ENCODE measurements around the gene SIN3B. TPM values are rescaled to one million over a fixed set of nuclear protein-coding genes. Genes with fewer than 3 reads are reported as not detected.

SIN3B gene
- polyA plus RNA-seq, 1 of the 3 experiments (the other 2 are of a cell fraction), result 29.7 TPM

DNA sequence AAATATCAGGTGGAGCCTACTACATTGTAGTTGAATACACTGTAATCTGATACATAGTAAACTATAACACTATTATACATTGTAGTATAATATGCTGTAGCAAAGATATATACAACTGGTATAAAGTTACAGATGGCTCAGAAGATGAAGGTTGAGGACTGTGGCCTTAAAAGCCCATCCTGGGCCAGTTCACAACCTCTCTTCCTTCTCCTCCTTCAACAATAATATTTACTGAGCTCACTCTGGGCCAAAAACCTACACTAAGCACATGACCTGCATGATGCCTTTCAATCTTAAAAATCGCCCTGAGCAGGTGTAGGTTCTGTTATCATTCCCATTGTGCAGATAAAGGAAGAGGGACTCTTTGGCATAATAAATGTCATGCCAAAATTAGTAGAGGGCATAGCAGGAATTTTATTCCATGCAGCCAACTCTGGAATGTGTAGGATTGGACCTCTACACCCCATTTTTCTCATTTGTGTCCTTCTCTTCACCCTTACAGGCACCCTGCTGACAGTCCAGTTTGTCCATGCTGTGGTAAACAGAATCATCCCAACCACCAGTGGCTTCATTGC lies 14.6 kb upstream of the SIN3B start:
- H2AFZ ChIP-seq (ENCODE audit: low read depth), result no peak overlapping the region
- no peak overlapping the region for H3K9ac ChIP-seq
- no peaks in the 10 kb centered on the region for H3K79me2 ChIP-seq (ENCODE audit: insufficient read depth)
- H3K27me3 ChIP-seq (ENCODE audit: insufficient read depth), result no peaks in the 10 kb centered on the region; the same call in 1 of the 2 replicates
- TF ChIP-seq EP300 (IDR thresholded peaks at IDR 0.05; ENCODE audit: borderline replicate concordance in 1 of 2, low read depth in 1 of 2, low read length in 1 of 2) (no peak), GATA2 (CRISPR knock-in tag; IDR thresholded peaks at IDR 0.05) (no peak), RAD21 (IDR thresholded peaks at IDR 0.05; ENCODE audit: low read length) (no peak), MEF2A (IDR thresholded peaks at IDR 0.05; ENCODE audit: borderline replicate concordance, low read depth) (no peak), PBX3 (IDR thresholded peaks at IDR 0.05) (no peak), RFX5 (IDR thresholded peaks at IDR 0.05; ENCODE audit: low read length) (no peak), YY1 (IDR thresholded peaks at IDR 0.05; ENCODE audit: low read depth) (no peak), USF2 (IDR thresholded peaks at IDR 0.05; ENCODE audit: borderline replicate concordance, low read depth, low read length) (no peak)
- H3K4me1 ChIP-seq (ENCODE audit: control insufficient read depth in 1 of 2, insufficient read depth in 2 of 2, low read depth in 1 of 2, low read length in 1 of 2), result no peaks in the 10 kb centered on the region
- H3K36me3 ChIP-seq (replicated peaks in 1 of 2; ENCODE audit: control insufficient read depth in 1 of 2, insufficient read depth in 2 of 2, low read length in 1 of 2), result no peaks in the 10 kb centered on the region
- no peak overlapping the region for H3K4me2 ChIP-seq
- 0% methylated on average over 1 of the region's 1 CpG for WGBS (ENCODE audit: low lambda C conversion rate)
- CTCF ChIA-PET, result interaction anchor here (1.1 kb wide), 1 partner anchor 57 kb away, joined by 3 read pairs; no protein-coding TSS in a partner anchor
- no peaks in the 10 kb centered on the region for H3K9me2 ChIP-seq
- no peaks in the 10 kb centered on the region for H4K20me1 ChIP-seq (ENCODE audit: insufficient read depth)
- H3K27ac ChIP-seq (ENCODE audit: low read depth in 2 of 2, low read length in 1 of 2), result no peak overlapping the region
- H3K4me3 ChIP-seq (ENCODE audit: low read depth in 2 of 2, low read length in 1 of 2), result no peak overlapping the region
- no peaks in the 10 kb centered on the region for H3K9me3 ChIP-seq
- POLR2A ChIA-PET, result no interaction called here
- DNase-seq, result no peak
- H3F3A ChIP-seq (replicated peaks; ENCODE audit: insufficient read depth), result no peaks in the 10 kb centered on the region

DNA sequence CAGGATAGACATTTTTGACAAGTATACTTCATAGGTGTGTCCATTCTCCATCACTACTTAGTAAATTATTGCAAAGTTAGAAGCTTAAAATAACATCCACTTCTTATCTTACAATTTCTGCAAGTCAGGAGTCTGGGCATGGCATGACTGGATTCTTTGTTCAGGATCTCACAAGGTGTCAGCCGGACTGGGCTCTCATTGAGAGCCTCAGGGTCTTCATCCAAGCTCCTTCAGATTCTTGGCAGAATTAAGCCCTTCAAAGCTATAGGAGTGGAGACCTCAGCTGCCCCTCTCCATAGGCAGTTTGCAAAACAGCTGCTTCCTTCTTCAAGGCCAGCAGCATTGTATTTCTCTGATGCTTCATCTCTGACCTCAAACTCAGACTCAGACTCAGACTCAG lies 9.1 kb upstream of the SIN3B start:
- CTCF ChIA-PET, result no interaction called here
- WGBS (ENCODE audit: low lambda C conversion rate), result 33% methylated on average over 1 of the region's 1 CpG
- no peak for TF ChIP-seq SIN3A (IDR thresholded peaks at IDR 0.05; ENCODE audit: borderline replicate concordance, low read depth, low read length)
- no peak for TF ChIP-seq NRF1 (IDR thresholded peaks at IDR 0.05; ENCODE audit: low read depth, low read length)
- no peak for TF ChIP-seq MAX (IDR thresholded peaks at IDR 0.05; ENCODE audit: low read depth)
- TF ChIP-seq, protein P1, sequence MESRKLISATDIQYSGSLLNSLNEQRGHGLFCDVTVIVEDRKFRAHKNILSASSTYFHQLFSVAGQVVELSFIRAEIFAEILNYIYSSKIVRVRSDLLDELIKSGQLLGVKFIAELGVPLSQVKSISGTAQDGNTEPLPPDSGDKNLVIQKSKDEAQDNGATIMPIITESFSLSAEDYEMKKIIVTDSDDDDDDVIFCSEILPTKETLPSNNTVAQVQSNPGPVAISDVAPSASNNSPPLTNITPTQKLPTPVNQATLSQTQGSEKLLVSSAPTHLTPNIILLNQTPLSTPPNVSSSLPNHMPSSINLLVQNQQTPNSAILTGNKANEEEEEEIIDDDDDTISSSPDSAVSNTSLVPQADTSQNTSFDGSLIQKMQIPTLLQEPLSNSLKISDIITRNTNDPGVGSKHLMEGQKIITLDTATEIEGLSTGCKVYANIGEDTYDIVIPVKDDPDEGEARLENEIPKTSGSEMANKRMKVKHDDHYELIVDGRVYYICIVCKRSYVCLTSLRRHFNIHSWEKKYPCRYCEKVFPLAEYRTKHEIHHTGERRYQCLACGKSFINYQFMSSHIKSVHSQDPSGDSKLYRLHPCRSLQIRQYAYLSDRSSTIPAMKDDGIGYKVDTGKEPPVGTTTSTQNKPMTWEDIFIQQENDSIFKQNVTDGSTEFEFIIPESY (IDR thresholded peaks at IDR 0.05; ENCODE audit: borderline replicate concordance, low read depth), result no peak
- TF ChIP-seq RCOR1 (IDR thresholded peaks at IDR 0.05; ENCODE audit: low read length), result no peak
- no peak for TF ChIP-seq GABPA (IDR thresholded peaks at IDR 0.05; ENCODE audit: low read depth)
- no peak for TF ChIP-seq TCF12 (IDR thresholded peaks at IDR 0.05)
- TF ChIP-seq RXRA (IDR thresholded peaks at IDR 0.05; ENCODE audit: borderline replicate concordance, low read depth), result no peak
- TF ChIP-seq RAD21 (IDR thresholded peaks at IDR 0.05; ENCODE audit: low read length), result no peak
- no peak for TF ChIP-seq SMC3 (IDR thresholded peaks at IDR 0.05; ENCODE audit: low read depth, low read length)
- TF ChIP-seq REST (IDR thresholded peaks at IDR 0.05; ENCODE audit: low read depth, low read length), result no peak
- TF ChIP-seq TEAD4 (IDR thresholded peaks at IDR 0.05; ENCODE audit: borderline replicate concordance, insufficient read depth), result no peak
- no peak for TF ChIP-seq USF1 (IDR thresholded peaks at IDR 0.05; ENCODE audit: borderline replicate concordance, low read depth)

More for the DNA sequence above, 9.1 kb upstream of the SIN3B start:
- peaks cover 11% of the 10 kb centered on the region for H3F3A ChIP-seq (replicated peaks; ENCODE audit: insufficient read depth)
- H2AFZ ChIP-seq (ENCODE audit: low read depth), result no peak overlapping the region
- H3K4me3 ChIP-seq (ENCODE audit: low read depth in 2 of 2, low read length in 1 of 2), result no peak overlapping the region
- H3K4me1 ChIP-seq (ENCODE audit: control insufficient read depth in 1 of 2, insufficient read depth in 2 of 2, low read depth in 1 of 2, low read length in 1 of 2), result peaks cover under 1 to 6% of the 10 kb centered on the region in 2 experiments; a peak in 2 of 4 replicates
- no peak overlapping the region for H3K27ac ChIP-seq (ENCODE audit: low read depth in 2 of 2, low read length in 1 of 2)
- no peaks in the 10 kb centered on the region for H3K9me2 ChIP-seq
- no peaks in the 10 kb centered on the region for H3K27me3 ChIP-seq (ENCODE audit: insufficient read depth)
- H3K9me3 ChIP-seq, result no peaks in the 10 kb centered on the region
- DNase-seq, result no peak
- no peak overlapping the region for H3K4me2 ChIP-seq
- H3K36me3 ChIP-seq (replicated peaks in 1 of 2; ENCODE audit: control insufficient read depth in 1 of 2, insufficient read depth in 2 of 2, low read length in 1 of 2), result no peaks in the 10 kb centered on the region
- H3K9ac ChIP-seq, result no peak overlapping the region
- H3K79me2 ChIP-seq (ENCODE audit: insufficient read depth), result no peaks in the 10 kb centered on the region
- POLR2A ChIA-PET, result no interaction called here
- no peaks in the 10 kb centered on the region for H4K20me1 ChIP-seq (ENCODE audit: insufficient read depth)

Data from SK-N-SH (cell line).